D341Med (cell line): Measurements from ENCODE around the gene PAIP1.
A peak's percentile ranks its signal among the peaks of the same experiment; 100 is the strongest.
"Not testable (repeated sequence)": the region's sequence is repeated elsewhere in the genome, so short reads cannot be mapped to it uniquely, and the experiment has no call there.

ENCODE experiments used
- DNase-seq: peaks from one replicate; pipeline ENCODE4 v3.0.0; 2012; ENCODE audit warnings: low spot score

Gene PAIP1

GRCh38 chr5:43571237-43571636, 14.4 kb upstream of the PAIP1 start:
- DNase-seq = no peak

- DNase-seq = no peak
Observed at GRCh38 chr5:43570450-43571158, 13.7 kb upstream of the PAIP1 start.

- DNase-seq = no peak
Observed at GRCh38 chr5:43569236-43569746, 12.4 kb upstream of the PAIP1 start.

DNA sequence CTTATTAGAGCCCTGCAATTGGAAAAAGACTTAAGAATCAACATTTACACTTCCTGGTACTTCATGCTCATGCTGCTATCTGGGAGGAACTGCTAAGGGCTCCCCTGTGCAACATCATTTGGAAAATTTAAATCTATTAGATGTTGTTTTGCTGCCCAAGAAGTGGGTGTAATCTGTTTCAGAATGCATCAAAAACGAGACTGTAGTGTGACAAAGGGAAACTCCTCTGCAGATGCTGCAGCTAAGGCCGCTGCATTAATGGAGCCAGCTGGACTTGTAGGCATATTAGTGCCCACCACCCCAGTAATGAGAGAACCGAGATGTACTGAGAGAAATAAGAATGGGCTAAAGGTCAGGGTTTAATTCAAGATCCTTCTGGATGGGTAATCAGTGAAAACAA, 11.1 kb upstream of the PAIP1 start:
- no peak for DNase-seq

GRCh38 chr5:43565043-43565442, 8.2 kb upstream of the PAIP1 start:
- no peak for DNase-seq

GRCh38 chr5:43564289-43564850, 7.5 kb upstream of the PAIP1 start:
- no peak for DNase-seq

- DNase-seq = no peak
Observed at GRCh38 chr5:43563321-43563720, 6.4 kb upstream of the PAIP1 start.

DNA sequence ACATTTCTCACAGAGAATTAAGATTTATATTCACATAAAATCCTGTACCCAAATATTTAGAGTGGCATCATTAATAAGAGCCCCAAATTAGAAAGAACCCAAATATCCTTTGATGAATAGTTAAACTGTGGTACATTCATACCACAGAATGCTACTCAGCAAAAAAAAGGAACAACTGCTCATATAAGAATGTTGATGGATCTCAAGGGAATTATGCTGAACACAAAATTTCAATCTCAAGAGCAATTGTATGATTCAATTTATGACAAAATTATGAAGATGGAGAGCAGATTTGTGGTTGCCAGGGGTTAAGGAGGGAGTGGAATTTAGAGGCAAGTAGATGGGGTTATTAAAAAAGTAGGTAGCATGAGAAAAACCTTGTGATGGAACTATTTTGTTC, 4.5 kb upstream of the PAIP1 start:
- no peak for DNase-seq

GRCh38 chr5:43560128-43560527, 3.3 kb upstream of the PAIP1 start:
- no peak for DNase-seq

GRCh38 chr5:43556607-43556856, 345 bp downstream of the PAIP1 start:
- not testable (repeated sequence) for DNase-seq

DNA sequence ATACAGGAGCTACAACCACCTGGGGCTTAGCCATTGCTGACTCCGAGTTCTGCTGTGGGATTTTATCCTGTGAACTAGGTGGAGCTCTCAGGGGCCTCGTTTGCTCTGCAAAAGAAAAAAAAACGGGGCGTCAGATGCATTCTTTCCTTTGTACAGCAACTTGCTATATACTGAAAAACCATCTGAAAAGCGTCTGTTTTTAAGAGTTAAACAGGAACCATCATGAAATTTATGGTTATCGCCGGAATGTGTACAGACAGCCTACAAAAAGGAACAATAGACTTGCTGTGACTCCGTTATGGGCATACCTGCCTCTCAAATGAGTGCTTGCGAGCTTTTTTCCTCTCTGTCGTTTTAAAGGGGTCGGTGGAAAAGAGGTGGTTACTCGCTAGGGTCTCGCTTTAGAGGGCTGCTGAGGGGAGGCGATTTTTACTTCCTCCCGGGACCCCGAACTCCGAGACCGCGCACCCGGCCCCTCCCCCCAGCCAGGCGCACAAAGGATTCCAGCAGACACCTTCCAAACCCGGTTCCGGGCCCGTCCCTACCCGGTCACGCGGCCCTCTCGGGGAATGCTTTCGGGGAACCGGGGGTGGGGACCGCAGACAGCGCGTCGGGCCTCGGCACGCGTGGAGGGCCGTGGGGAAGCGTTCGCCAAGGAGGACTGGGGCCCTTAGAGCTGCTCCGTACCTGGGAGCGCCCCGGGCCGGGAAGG, 826 bp downstream of the PAIP1 start:
- peak; percentile 68 for DNase-seq

DNA sequence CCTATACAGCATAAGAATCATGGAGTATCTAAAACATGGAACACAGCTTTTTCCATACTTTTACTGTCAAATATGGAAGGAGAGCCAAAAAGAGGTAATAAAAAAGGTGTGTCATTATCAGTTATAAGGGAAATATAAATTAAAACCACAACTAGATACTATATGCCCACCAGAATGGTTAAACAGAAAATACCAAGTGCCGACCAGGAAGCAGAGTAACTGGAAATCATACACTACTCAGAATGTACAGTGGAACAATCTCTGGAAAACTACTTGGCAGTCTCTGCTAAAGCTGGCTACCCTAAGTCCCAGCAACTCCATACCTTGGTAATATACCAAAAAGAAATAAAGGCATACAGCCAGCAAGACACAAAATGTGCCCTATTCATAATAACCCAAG, 2.4 kb downstream of the PAIP1 start:
- DNase-seq = no peak

DNA sequence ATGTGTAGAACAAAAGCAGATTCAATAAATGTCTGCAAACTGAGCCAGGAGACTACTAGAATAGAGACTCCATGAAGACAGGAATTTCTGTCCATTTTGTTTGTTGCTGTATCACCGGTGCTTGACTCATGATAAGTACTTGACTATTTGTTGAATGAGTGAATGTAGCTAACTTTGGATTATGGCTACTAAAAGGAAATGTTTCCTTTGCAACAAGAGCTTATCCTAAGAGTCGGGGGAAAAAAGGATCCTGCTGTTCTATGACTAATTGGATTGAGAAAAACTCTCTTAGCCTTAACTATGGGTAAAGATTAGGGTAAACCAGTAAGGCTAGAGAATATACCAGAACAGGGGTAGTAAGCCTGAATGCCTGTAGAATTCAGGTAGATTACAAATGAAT, 3.5 kb downstream of the PAIP1 start:
- DNase-seq = no peak

GRCh38 chr5:43551731-43552130, 5.1 kb downstream of the PAIP1 start:
- DNase-seq = no peak

DNA sequence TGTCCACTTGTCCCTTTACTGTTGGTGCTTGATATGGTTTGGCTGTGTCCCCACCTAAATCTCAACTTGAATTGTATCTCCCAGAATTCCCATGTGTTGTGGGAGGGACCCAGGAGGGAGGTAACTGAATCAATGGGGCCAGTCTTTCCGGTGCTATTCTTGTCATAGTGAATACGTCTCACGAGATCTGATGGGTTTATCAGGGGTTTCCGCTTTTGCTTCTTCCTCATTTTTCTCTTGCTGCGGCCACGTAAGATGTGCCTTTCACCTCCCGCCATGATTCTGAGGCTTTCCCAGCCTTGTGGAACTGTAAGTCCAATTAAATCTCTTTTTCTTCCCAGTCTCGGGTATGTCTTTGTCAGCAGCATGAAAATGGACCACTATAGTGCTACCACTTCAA, 7.6 kb downstream of the PAIP1 start:
- not testable (repeated sequence) for DNase-seq

GRCh38 chr5:43548358-43548757, 8.5 kb downstream of the PAIP1 start:
- no peak for DNase-seq

DNA sequence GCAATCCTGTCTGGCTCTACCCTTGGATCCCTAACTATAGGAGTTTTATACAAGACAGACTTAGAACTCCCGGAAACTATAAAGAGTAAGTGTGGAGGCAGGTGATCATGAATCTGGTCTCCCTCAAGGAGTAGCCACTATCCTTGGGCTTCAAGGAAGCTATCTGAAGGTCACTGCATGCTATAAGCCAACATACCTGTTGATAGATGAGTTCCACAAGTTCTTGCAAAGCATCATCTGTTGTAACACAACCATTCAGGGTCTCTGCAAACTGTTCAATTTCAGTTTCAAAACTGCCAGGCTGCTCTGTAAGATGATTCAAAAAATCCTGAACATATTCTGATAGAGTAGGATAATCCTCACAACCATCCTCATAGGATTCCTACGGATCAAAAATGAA, 9.3 kb downstream of the PAIP1 start:
- DNase-seq = no peak

GRCh38 chr5:43543434-43543833, 13.4 kb downstream of the PAIP1 start:
- DNase-seq = no peak

GRCh38 chr5:43540746-43541145, 16.1 kb downstream of the PAIP1 start:
- no peak for DNase-seq

GRCh38 chr5:43536972-43537371, 19.9 kb downstream of the PAIP1 start:
- DNase-seq = no peak

DNA sequence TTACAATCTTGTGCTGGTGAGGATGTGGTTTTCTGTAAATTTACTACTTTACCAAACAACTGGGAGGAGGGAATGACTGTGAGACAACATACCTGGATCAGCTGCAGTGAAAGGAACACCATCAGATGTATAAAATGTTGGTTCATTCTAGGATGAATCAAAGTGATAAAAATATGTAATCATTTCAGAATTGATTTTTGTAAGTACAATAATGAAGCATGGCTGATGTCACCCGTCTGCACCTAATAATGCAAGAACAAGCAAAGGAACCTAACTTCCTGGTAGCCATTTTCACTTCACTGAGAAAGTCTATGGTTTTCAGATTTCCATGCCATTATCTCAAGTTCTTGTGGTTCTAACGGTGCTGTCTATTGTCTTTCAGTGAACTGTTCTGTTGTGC, 23.2 kb downstream of the PAIP1 start:
- no peak for DNase-seq

GRCh38 chr5:43530648-43531047, 26.2 kb downstream of the PAIP1 start:
- DNase-seq = no peak

DNA sequence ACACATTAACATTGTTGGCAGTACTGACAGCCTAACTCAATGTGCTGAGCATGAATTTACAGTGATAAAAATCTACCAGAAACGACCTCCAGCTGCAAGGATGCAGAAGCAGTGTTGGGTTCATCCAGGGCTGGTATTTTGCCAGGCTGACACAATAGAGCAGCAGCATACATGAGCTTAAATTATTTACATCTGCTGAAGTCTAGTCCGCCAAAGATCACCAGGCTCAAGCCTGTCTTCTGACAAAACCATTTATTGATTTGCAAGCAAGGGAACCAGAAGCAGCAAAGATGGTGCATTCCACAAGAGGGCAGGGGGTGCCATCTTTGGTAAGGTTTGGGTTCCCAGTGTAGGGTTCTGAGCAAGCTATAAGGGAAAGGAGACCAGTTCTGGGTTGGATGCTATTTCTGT, 33.2 kb downstream of the PAIP1 start:
- no peak for DNase-seq

- no peak for DNase-seq
Observed at GRCh38 chr5:43520615-43521014, 36.3 kb downstream of the PAIP1 start.
